NCI-H345 (cell line): ENCODE measurements around the gene TAPBP.
A peak's percentile ranks its signal among the peaks of the same experiment; 100 is the strongest.
"Not testable (repeated sequence)": the region's sequence is repeated elsewhere in the genome, so short reads cannot be mapped to it uniquely, and the experiment has no call there.

Experiments used
- DNase-seq: peaks from one replicate; lab custom pipeline; 2025; lab: John Stamatoyannopoulos, UW

Gene TAPBP

DNA sequence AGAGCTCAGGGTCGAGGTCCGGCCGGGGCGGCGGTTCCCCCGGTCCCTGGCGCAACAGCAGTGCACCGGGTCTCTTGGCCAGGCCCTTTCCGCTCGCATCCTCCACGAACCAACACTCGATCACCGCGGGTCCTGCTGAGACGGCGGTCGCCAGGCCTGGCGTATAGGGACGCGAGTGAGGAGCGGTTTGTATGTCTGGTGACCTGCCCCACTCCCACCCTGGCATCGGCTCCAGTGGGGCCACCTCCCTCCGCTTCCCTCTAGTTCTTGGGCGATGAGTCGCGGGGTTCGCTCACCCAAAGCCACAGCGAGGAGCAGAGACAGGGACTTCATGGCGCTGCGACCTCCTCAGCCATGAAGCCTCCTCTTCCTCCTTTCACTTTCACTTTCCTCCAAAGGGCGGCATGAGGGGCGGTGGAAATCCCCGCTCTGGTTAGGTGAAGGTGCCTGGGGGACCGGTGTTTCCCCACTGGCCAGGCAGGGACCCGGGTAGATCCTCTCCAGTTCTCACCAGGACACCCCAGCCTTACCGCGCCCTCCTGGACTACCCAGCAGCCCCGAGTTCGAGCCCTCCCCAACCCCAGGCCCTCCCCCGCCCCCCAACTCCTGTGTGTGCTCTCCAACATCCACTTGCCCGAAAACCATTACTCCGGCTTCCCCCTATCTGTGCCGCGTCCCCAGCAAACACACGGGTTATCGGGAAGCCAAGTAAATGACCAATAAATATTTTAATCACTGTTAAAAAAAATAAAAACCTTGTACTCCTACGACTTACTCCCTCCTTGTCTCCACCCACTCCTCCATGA, at the start of gene TAPBP:
Gene TAPBP, minus strand, starts transcription at position 370 of the 806 bp plus-strand sequence. Its CDS starts 37 bp downstream, at position 333.
- peak; percentile 39 for DNase-seq

DNA sequence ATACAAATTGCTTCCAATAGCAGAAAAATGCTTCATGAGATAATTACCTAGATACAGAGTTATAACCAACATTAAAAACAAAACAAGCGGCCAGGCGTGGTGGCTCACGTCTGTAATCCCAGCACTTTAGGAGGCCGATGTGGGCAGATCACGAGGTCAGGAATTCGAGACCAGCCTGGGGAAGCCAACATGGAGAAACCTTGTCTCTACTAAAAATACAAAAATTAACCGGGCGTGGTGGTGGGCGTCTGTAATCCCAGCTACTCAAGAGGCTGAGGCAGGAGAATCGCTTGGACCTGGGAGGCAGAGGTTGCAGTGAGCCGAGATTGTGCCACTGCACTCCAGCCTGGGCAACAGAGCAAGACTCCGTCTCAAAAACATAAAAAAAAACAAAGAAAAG, 49.6 kb upstream of the TAPBP start:
- DNase-seq, result not testable (repeated sequence)

DNA sequence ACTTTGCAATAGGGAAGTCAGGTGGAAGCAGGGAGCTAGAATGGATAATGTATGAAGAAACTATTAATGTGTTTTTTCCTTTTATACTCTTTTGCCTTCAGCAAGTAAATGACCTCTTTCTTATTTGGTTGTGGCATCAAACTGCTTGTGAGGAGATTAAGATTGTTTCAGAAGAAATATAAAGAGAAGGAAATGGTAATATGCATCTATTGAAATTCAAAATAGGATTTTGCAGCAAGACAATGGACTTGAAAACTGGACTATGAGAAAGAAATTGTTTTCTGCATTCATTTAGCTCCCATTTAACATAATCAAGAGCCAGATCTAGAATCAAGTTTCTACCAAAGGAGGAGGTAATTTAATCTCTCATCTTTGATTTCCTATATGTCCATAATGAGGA, 45.5 kb upstream of the TAPBP start:
- DNase-seq, result no peak

DNA sequence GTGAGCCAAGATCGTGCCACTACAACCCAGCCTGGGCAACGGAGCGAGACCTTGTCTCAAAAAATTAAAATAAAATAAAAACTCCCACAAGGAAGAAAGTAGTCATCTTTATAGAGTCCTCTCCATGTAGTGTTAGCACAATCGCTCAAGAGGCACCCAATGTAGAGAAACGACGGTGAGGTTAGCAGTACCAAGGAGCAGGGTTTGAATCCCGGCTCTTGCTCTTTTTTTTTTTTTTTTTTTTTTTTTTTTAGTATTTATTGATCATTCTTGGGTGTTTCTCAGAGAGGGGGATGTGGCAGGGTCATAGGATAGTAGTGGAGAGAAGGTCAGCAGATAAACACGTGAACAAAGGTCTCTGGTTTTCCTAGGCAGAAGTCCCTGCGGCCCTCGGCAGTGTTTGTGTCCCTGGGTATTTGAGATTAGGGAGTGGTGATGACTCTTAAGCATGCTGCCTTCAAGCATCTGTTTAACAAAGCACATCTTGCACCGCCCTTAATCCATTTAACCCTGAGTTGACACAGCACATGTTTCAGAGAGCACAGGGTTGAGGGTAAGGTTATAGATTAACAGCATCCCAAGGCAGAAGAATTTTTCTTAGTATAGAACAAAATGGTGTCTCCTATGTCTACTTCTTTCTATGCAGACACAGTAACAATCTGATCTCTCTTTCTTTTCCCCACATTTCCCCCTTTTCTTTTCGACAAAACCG, 43.4 kb upstream of the TAPBP start:
- DNase-seq, result not testable (repeated sequence)

DNA sequence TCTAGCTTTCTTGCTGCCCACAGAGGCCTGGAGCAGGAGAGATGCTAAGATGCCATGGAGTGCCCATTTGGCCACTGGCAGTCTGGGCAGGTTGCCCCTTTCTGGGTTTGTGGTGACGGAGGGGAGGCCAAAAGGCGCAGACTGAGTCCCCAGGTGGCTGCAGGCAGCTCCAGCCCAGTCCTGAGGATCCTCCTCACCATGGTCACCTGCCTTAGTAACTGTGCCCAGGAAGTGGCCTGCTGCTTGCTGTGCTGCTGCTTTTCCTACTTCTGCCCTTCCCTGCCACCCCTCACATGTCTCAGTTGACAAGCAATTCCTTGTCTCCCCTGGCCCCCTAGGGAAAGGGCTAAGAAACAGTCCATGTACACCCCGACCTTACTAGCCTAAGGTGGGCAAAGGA, 42.4 kb upstream of the TAPBP start:
- DNase-seq, result no peak

DNA sequence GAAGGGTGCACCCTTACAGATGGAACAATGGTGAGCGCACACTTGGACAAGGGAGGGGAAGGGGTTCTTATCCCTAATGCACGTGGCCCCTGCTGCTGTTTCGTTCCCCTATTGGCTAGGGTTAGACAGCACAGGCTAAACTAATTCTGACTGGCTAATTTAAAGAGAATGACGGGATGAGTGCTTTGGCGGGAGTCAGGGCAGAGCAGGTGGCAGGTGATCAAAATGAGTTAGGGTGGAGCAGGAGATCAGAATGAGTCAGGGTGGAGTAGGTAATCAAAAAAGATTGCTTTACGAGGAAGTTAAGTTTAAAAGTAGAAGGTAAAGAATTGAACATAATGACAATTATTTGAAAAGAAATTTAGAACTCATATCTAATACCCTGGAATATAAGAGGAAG, 42.0 kb upstream of the TAPBP start:
- DNase-seq, result not testable (repeated sequence)

DNA sequence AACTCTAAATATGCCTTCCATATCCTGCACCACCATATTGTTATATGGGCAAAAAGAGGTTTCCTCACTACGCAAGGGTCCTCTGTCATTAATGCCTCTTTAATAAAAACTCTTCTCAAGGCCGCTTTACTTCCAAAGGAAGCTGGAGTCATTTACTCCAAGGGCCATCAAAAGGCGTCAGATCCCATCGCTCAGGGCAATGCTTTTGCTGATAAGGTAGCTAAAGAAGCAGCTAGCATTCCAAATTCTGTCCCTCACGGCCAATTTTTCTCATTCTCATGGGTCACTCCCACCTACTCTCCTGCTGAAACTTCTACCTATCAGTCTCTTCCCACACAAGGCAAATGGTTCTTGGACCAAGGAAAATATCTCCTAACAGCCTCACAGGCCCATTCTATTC, 33.9 kb upstream of the TAPBP start:
- no peak for DNase-seq

DNA sequence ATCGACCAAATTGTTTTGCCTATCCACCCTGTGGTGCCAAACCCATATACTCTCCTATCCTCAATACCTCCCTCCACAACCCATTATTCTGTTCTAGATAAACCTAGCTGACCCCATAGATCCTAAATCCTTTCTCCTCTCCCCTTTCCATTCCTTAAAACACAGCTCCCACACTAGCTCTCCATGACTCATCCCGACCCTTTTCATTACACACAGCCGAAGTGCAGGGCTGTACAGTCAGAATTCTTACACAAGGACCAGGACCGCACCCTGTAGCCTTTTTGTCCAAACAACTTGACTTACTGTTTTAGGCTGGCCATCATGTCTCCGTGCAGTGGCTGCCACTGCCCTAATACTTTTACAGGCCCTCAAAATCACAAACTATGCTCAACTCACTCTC, 33.1 kb upstream of the TAPBP start:
- not testable (repeated sequence) for DNase-seq

DNA sequence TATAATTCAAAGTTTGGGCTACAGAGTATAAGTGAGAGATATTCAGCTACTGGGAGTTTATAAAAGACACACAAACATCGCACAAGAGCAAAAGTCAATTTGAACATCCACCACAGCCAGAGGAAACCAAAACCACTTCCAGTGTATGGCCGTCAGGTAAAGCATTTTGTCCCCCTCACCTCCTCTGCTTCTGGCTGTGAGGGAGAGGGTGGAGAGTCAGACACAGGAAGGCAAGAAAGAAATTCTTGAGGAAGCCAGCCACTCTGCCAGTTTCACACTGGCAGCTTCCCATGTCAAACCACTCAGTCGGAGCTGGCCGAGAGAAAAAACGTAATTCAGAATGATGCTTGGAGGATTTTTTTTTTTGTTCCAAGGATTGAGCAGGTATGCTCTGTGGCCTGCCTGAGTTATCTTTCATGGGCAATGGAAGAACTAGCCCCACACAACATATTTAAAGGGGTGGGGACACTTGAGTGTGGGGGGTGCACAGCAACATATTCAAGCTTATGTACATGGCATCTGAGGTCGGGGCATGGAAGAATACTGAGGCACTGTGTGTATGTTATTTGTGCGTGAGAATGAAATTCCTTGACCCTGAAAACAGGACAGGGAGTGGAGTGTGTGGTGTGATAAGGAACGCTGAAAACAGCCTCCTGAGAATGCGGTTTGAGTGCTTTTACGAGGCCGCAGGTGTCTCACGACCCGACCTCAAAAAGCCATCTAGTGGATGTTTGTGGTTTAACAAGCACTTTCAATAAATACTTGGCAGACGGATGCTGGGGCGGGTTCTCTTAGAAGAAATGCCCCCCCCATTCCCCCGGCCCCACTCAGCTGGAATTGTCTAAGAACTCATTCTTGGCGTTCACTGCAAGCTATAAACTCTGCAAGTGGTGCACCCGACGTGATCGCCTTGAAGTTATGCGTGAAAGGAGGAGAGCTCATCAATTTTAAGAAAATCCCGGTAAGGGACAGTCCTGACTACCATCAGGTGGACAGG, 31.1 kb upstream of the TAPBP start:
- DNase-seq, result peak; percentile 72

DNA sequence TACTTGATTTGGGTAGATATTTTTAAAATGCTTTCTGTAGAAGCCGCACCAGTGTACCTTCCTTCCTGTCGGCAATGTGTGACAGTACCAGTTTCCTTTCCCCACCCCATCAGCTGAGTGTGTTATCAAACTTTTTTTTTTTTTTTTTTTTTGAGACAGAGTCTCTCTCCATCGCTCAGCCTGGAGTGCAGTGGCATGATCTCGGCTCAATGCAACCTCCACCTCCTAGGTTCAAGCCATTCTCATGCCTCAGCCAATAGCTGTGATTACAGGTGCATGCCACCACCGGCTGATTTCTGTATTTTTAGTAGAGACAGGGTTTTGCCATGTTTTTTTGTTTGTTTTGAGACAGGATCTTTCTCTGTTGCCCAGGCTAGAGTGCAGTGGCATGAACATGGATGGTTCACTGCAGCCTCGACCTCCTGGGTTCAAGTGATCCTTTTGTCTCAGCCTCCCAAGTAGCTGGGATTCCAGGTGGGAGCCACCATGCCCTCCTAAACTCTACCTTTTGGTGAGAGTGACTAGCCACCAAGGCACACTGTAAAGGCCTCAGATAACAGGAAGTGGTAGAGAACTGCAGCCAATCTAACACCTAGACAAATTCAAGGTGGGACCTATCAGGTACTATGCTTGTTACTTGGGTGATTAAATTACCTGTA, 30.2 kb upstream of the TAPBP start:
- no peak for DNase-seq

DNA sequence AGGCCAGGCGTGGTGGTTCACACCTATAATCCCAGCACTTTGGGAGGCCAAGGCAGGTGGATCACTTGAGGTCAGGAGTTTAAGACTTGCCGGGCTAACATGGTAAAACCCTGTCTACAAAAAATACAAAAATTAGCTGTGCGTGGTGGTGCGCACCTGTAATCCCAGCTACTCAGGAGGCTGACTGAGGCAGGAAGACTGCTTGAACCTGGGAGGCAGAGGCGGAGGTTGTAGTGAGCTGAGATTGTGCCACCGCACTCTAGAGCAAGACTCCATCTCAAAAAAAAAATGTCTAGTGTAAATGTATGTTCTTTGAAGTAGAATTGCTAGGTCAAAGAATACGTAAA, 29.7 kb upstream of the TAPBP start:
- DNase-seq, result not testable (repeated sequence)

DNA sequence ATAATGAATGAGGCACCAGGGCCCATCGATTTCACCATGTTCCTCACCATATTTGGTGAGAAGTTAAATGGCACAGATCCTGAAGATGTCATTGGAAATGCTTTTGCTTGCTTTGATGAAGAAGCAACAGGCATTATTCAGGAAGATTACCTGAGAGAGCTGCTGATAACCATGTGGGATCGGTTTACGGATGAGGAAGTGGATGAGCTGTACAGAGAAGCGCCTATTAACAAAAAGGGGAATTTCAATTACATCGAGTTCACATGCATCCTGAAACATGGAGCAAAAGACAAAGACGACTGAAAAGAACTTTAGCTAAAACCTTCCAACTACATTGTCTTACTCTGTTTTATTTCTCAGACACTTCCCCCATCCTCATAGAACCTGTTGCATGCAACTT, 25.3 kb upstream of the TAPBP start:
- no peak for DNase-seq

DNA sequence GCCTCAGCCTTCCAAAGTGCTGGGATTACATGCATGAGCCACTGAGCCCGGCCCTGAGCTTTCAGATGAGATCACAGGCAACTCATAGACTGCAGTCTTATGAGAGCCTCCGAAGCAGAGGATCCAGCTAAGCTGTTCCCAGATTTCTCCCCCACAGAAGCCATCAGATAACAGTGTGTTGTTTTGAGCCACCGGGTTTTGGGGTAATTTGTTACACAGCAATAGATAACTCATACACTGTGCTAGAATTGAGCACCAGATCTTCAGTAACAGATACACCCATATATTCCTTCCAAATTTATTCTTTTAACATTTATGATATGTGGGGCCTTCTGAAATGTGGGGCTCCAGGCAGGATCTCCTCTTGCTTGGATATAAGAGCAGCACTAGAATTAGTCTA, 22.6 kb upstream of the TAPBP start:
- no peak for DNase-seq

DNA sequence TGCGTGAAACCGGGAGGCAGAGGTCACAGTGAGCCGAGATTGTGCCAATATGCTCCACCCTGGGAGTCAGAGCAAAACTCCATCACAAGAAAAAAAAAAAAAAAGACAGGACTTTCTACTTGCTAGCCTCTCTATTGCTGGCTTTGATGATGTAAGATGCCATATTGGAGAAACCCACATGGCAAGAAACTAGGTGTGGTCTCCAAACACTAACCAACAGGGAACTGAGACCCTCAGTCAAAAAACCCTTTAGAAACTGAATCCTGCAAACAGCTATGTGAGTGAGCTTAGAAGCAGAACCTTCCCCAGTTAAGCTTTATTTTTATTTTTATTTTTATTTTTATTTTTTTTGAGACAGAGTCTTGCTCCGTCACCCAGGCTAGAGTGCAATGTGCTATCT, 22.0 kb upstream of the TAPBP start:
- no peak for DNase-seq

DNA sequence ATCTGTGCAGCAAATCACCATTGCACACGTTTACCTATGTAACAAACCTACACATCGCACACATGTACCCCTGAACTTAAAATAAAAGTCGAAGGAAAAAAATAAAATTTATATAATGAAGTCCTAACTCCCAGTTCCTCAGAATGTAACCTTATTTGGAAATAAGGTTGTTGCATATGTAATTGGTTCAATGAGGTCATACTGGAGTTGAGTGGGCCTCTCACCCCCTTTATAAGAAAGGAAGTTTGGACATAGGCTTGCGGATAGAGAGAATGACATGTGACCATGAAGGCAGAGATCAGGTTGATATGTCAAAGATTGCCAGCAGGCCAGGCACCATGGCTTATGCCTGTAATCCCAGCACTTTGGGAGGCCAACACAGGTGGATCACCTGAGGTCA, 19.8 kb upstream of the TAPBP start:
- DNase-seq, result no peak

DNA sequence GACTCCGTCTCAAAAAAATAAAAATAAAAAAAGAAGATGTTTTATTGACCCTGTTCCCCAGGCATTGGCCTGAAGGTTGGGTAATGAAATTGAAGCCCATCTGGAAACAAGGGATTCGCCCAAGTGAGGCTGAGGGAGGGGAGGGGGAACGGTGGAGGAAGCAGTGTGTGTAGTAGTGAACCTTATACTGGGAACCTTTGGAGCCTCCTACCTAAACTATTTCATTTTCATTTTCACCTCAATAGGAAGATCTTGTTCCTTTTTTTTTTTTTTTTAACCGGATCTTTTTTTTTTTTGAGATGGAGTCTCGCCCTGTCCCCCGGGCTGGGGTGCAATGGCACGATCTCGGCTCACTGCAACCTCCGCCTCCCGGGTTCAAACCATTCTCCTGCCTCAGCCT, 16.9 kb upstream of the TAPBP start:
- DNase-seq, result no peak

DNA sequence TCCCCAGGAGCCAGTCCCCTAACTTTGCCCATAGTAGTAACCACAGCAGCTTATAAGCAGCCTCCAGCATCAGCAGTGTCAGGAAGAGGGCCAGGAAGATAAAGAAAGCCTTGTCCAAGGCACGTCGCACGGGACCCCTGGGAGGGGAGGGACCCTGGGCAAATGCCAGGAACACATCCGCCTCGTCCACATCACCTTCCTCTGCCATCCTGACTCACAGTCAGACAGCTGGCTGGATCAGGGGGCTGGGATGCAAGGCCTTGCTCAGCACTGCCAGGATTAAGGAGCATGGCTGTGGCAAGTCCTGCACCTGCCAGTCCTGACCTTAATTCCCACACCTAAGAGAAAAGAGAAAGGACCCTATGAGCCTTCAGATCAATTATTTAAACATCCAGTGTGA, 15.2 kb upstream of the TAPBP start:
- DNase-seq, result no peak

DNA sequence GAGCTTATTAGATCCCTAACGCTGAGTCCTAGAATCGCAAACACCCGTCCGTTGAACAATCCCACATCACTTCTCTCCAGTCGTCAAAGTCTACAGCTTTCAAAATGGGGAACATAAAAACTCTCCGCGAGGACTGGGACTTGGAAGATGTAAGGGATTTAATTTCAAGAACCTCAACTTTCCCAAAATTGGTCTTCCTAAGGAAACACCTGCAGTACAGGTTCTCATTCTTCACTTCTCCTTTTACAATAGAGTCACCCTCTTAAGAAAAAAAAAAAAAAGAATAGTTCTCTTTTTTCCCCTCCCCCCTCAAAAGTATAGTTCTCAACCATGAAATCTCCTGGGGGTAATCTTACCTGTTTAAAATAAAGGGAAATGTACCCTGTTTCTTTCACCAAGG, 10.2 kb upstream of the TAPBP start:
- no peak for DNase-seq

DNA sequence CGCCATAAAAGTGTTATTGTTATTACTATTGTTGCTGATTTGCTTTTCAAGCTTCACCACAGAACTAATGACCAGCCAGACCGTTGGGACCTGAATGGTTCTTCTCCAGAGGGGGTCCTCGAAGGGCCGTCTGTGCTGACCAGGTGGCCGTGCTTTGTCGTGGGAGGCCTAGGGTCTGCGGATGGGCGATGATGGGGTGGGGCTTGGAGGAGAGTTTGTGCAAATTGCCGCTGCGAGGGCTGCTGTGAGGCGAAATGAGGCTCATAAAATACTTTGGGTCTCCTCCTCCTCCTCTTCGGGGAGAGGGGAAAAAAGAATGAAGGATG, 9.7 kb upstream of the TAPBP start:
- DNase-seq, result peak; percentile 53

DNA sequence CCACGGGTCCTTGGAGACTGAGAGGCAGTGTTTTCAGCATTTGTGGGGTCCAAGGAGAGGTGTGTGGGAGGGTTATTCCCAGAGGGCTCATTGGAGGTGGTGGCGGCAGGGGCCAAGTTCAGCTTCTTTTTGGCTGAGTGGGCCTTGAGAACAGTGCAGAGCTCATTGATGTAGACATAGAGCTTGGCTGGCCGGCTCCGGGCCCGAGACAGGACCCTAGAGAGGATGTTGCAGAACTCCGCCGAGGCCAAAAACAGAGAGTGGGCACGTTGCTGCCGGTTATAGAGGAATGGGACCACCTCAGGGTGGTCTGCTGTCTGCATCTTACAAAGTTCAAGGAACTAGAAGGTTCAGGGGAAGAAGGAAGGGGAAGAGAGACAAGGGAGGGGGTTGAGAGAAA, 7.3 kb upstream of the TAPBP start:
- no peak for DNase-seq

DNA sequence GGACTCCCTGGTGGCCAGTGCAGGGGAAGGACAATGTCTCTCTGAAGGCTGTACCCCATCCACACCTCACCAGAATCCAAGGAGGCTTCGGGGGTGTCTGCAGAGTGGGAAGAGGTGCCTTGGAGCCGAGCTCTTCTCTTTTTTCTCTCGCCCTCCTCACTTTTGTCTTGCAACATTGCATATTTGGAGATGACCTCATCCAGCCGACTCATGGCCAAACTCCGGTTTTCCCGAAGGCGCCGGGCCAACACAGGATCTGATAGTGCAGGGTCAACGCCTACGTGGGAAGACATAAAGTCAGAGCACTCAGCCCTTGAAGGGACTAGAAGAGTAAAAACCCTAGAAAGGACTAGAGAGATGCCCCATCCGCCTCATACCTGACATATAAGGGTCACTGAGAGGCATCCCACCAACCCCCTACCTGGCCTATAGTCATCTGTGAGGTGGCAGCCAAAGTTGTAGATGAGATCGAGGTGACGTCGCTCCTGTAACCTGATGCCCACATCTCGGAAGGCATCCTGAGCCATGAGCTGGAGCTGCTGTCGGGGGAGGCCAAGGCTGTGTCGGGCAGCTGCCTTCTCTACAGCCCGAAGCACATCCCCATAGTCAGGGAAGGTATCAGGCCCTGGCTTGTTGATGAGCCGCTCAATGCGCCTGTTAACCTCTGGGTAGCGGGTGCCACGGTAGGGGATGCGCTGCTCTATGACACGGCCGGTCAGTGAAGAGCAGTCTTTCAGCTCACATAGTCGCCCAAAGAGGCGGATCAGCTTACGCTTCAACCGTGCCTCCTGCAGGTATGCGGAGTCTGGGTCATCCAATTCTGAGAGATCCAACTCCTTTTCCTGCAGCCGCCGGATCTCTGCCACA, 6.7 kb upstream of the TAPBP start:
- DNase-seq, result no peak
